GM21737 (cell line): Measurements from ENCODE around the gene KIAA0232.
"Not testable (repeated sequence)": the region's sequence is repeated elsewhere in the genome, so short reads cannot be mapped to it uniquely, and the experiment has no call there.

Experiments
- ATAC-seq: cut with Tn5 transposase; IDR thresholded peaks from one replicate; pipeline ENCODE4 v1.9.1; 2021; ENCODE audit warnings: mild to moderate bottlenecking, moderate library complexity; ENCODE audit not compliant: unreplicated experiment

Gene KIAA0232

GRCh38 chr4:6773616-6774540 lies 8.6 kb upstream of the KIAA0232 start:
- ATAC-seq: no peak

GRCh38 chr4:6775746-6776145 lies 6.8 kb upstream of the KIAA0232 start:
- ATAC-seq: no peak

GRCh38 chr4:6776920-6777635 lies 5.4 kb upstream of the KIAA0232 start:
- ATAC-seq: no peak

GRCh38 chr4:6777636-6778281 lies 4.8 kb upstream of the KIAA0232 start:
- ATAC-seq: no peak

- no peak for ATAC-seq
Measured at GRCh38 chr4:6778435-6778834, 4.1 kb upstream of the KIAA0232 start.

- ATAC-seq: no peak
Measured at GRCh38 chr4:6779667-6780565, 2.6 kb upstream of the KIAA0232 start.

- ATAC-seq: no peak
Measured at GRCh38 chr4:6781113-6781512, 1.4 kb upstream of the KIAA0232 start.

GRCh38 chr4:6781561-6781960 lies 966 bp upstream of the KIAA0232 start:
- no peak for ATAC-seq

- ATAC-seq: no peak
Measured at GRCh38 chr4:6782846-6783110, 251 bp downstream of the KIAA0232 start.

GRCh38 chr4:6783111-6783981 lies 819 bp downstream of the KIAA0232 start:
- peak; percentile 72 for ATAC-seq

- no peak for ATAC-seq
Measured at GRCh38 chr4:6785572-6785925, 3.0 kb downstream of the KIAA0232 start.

- no peak for ATAC-seq
Measured at GRCh38 chr4:6788123-6788522, 5.6 kb downstream of the KIAA0232 start.

GRCh38 chr4:6791245-6791644 lies 8.7 kb downstream of the KIAA0232 start:
- ATAC-seq: not testable (repeated sequence)

GRCh38 chr4:6791796-6792195 lies 9.3 kb downstream of the KIAA0232 start:
- ATAC-seq: not testable (repeated sequence)

- no peak for ATAC-seq
Measured at GRCh38 chr4:6794189-6794588, 11.7 kb downstream of the KIAA0232 start.

- no peak for ATAC-seq
Measured at GRCh38 chr4:6795821-6796220, 13.3 kb downstream of the KIAA0232 start.

- ATAC-seq: not testable (repeated sequence)
Measured at GRCh38 chr4:6797368-6797767, 14.8 kb downstream of the KIAA0232 start.

- no peak for ATAC-seq
Measured at GRCh38 chr4:6799091-6799490, 16.6 kb downstream of the KIAA0232 start.

- ATAC-seq: no peak
Measured at GRCh38 chr4:6802025-6802424, 19.5 kb downstream of the KIAA0232 start.

- no peak for ATAC-seq
Measured at GRCh38 chr4:6802626-6803025, 20.1 kb downstream of the KIAA0232 start.
